Suprapubic skin (tissue), 3 donors: ENCODE results near the gene NPR2.

Experiments used
- CTCF ChIP-seq, 2 donors: fragments of 200-600 bp in 1 of 2; fragments of 450-650 bp in 1 of 2; sonication (generic) in 1 of 2; IDR thresholded peaks; one replicate each; pipeline ENCODE4 v1.5.1; 2016 to 2019; ENCODE audit warnings: antibody characterized with exemption in 2 of 2, mild to moderate bottlenecking in 1 of 2, moderate library complexity in 1 of 2
- EP300 ChIP-seq: sonication (generic); formaldehyde crosslinking; IDR thresholded peaks from one replicate; pipeline ENCODE4 v1.6.1; 2017; ENCODE audit warnings: antibody characterized with exemption
- POLR2A ChIP-seq, 2 donors: fragments of 450-650 bp; IDR thresholded peaks; one replicate each; pipeline ENCODE4 v1.6.1; 2017; ENCODE audit warnings: antibody characterized with exemption in 2 of 2, mild to moderate bottlenecking in 2 of 2, moderate library complexity in 2 of 2

- TF ChIP-seq CTCF (IDR thresholded peaks at IDR 0.05) (no peak), EP300 (no peak), POLR2A (IDR thresholded peaks at IDR 0.05) (no peak)
Observed at GRCh38 chr9:35769763-35770162, 21.6 kb upstream of the NPR2 start.
